Esophagus (tissue), 2 donors: ENCODE results near the gene BRSK1. TPM values are rescaled to one million over a fixed set of nuclear protein-coding genes. Genes with fewer than 3 reads are reported as not detected.
A peak's percentile ranks its signal among the peaks of the same experiment; 100 is the strongest.

ENCODE experiments used
- H3K27ac ChIP-seq, 2 donors: one replicate each; pipeline ENCODE4 v1.5.1; 2013; ENCODE audit warnings: low read depth in 2 of 2, mild to moderate bottlenecking in 2 of 2, inconsistent platforms in 1 of 2, low read length in 1 of 2, moderate library complexity in 1 of 2
- H3K27me3 ChIP-seq, 2 donors: one replicate each; pipeline ENCODE4 v1.6.1; 2013; ENCODE audit warnings: low read length in 2 of 2, control low read depth in 1 of 2, mild to moderate bottlenecking in 1 of 2; ENCODE audit not compliant: insufficient read depth in 2 of 2, control insufficient read depth in 1 of 2
- H3K36me3 ChIP-seq, 2 donors: one replicate each; pipeline ENCODE4 v1.6.1; 2013; ENCODE audit warnings: low read length in 1 of 2; ENCODE audit not compliant: control insufficient read depth in 2 of 2, insufficient read depth in 2 of 2
- H3K4me1 ChIP-seq, 2 donors: one replicate each; pipeline ENCODE4 v1.6.1; 2013; ENCODE audit warnings: low read length in 1 of 2; ENCODE audit not compliant: control insufficient read depth in 2 of 2, insufficient read depth in 2 of 2
- H3K4me3 ChIP-seq, 2 donors: one replicate each; pipeline ENCODE4 v1.5.1; 2013; ENCODE audit warnings: low read length in 2 of 2, mild to moderate bottlenecking in 2 of 2, low read depth in 1 of 2, moderate library complexity in 1 of 2
- H3K9me3 ChIP-seq, 2 donors: one replicate each; pipeline ENCODE4 v1.6.1; 2013; ENCODE audit warnings: mild to moderate bottlenecking in 2 of 2, low read depth in 1 of 2, low read length in 1 of 2, moderate library complexity in 1 of 2; ENCODE audit not compliant: control insufficient read depth in 2 of 2, insufficient read depth in 1 of 2
- WGBS, 2 donors: extraction: QIAGEN DNeasy Blood & Tissue Kit; methylation state at CpG; one replicate each; pipeline ENCODE4 v1.1.7; 2013; 5-methylcytosine and 5-hydroxymethylcytosine counted together
- polyA plus RNA-seq, 2 donors: library from polyadenylated mRNA; stranded (reverse); fragments of 200-250 nt; gene quantifications; one replicate each; pipeline ENCODE4 v1.2.3, GENCODE V29; 2013
- donor health status: healthy with polysubstance abuse.
- donor health status: Bipolar disorder and iron deficiency.

Gene BRSK1
- polyA plus RNA-seq, 2 donors, result 0.96 to 1.0 TPM

DNA sequence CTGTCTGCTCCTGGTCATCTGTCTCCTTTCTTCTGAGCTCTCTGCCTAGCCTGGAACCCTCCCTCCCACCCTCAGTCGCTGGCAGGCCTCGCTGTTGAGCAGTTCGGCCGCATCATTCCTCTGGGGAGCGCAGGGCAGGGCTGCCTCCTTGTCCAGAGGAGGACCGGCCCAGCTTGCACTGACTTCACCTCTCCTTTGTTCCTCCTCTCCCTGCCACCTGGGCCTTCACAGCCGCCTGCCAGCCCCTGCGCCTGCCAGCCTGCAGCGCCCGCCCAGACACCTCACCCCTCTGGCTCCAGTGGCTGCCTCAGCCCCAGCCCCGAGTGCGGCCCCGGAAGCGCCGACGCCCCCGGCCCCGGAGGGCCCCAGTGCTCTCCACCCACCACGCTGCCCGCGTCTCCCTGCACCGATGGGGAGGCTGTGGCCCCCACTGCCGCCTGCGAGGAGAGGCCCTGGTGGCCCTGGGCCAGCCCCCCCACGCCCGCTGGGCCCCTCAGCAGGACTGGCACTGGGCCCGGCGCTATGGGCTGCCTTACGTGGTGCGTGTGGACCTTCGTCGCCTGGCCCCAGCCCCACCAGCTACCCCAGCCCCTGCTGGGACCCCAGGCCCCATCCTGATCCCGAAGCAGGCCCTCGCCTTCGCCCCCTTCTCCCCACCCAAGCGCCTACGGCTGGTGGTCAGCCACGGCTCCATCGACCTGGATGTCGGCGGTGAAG, 63.1 kb downstream of the BRSK1 start:
- H3K9me3 ChIP-seq, result no peaks in the 10 kb centered on the region
- H3K4me3 ChIP-seq, result no peak overlapping the region
- peaks cover 0 to 3% of the 10 kb centered on the region in 2 donors for H3K27me3 ChIP-seq
- peaks cover 0 to 11% of the 10 kb centered on the region in 2 donors for H3K36me3 ChIP-seq
- 81 to 85% methylated on average over 40 to 41 of the region's 41 CpGs for WGBS, 2 donors
- no peak overlapping the region for H3K27ac ChIP-seq
- peaks cover 2 to 7% of the 10 kb centered on the region in 2 donors for H3K4me1 ChIP-seq

DNA sequence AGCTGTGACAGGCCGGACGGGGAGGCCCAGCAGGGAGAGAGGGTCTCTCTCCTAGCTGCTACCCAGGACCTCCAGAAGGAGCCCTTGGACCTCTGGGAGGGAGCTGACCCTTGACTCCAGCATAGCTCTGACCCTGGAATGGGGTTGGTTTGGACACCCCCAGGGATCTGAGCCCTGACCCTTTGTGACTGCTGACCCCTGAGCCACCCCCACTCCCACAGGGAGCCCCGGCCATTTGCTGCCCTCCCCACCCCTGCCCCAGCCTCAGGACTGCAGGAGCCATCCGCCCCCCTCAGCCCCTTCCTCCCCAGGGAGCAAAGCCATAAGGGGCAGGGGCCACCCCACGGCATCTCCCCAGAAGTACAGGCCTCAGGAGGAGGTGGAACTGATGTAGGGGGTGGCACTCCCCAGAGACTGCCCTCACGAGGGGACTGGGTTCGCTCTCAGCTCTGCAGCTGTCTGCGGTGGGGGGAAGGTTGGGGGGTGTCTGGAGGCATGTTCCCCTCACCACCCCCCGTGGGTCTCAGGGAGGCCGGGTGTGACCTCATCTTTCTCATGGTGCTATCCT, 63.7 kb downstream of the BRSK1 start:
- WGBS, 2 donors, result 79 to 85% methylated on average over 10 of the region's 10 CpGs
- Histone ChIP-seq H3K4me3 (no peak overlapping the region), H3K9me3 (no peaks in the 10 kb centered on the region), H3K4me1 (peaks cover 2 to 7% of the 10 kb centered on the region in 2 donors), H3K36me3 (peaks cover 0 to 10% of the 10 kb centered on the region in 2 donors), H3K27ac (no peak overlapping the region), H3K27me3 (peaks cover 0 to 6% of the 10 kb centered on the region in 2 donors)

DNA sequence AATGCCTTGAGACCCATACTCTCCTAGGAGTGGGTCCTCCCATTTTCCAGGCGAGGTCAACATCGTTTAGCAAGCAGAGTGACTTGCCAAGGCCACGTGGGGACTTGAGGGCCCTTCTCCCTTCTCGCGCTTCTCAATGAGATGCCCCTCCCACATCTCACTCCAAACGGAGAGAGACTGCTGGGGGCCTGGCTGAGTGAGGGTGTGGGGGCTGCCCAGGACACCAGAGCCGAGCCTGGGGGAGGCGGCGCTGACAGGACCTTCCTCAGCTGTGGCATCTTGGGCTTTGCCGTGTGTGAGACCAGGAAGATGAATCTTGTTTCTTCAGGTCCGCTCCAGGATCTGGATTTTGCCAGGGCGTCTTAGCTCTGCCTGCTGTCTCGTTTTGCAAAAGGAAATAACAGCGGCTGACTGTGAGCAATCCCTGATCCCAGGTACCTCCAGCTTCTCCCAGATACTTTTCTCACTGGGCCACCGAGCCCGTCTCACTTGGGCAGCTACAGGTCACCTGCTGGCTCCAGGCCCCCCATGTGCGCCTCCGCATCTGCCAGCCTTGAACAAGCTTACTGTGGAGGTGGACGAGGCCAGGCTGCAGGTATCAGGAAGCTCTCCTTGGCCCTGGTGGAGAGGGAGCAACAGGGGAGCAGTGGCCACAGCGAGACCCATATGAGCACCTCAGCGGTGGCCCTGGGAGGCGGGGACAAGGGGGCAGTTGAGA, 64.7 kb downstream of the BRSK1 start:
- H3K27ac ChIP-seq, result no peak overlapping the region
- no peak overlapping the region for H3K4me3 ChIP-seq
- peaks cover 0 to 12% of the 10 kb centered on the region in 2 donors for H3K27me3 ChIP-seq
- peaks cover 2 to 15% of the 10 kb centered on the region in 2 donors for H3K4me1 ChIP-seq
- 75 to 76% methylated on average over 22 of the region's 22 CpGs for WGBS, 2 donors
- peaks cover 0 to 6% of the 10 kb centered on the region in 2 donors for H3K36me3 ChIP-seq
- H3K9me3 ChIP-seq, result peaks cover 0 to 2% of the 10 kb centered on the region in 2 donors

DNA sequence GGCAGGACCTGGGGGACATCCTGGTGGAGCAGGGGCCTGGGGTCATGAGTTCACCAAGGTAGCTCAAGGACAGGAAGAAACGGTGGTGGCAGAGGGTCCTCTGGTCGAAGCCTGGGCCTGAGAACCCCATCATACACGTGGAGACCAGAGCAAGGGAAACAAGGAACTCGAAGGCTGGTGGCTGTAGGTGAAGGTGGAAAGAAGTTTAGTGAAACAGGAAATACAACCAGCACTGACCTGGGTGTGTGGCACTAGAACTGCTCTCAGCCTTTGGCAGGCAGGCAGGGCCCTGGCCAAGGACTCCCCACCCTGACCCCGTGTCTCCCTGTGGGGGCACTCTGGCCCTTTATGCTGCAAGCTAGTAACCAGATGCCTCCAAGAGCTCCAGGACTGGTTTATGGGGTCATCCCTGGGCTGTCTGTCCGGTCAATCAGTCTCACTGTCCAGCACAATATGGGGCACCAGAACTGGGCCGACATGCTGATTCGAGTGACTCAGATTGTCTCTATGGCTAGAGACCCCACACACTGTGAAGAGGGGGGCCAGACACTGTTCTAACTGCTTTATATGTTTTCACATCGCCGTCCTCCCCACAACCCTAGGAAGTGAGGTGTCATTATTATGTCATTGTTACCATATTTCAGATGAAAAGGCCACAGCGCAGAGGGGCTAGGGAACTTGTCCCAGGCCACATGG, 67.0 kb downstream of the BRSK1 start:
- peaks cover 0 to 13% of the 10 kb centered on the region in 2 donors for H3K27me3 ChIP-seq
- H3K27ac ChIP-seq, result no peak overlapping the region
- WGBS, 2 donors, result 64 to 73% methylated on average over 11 of the region's 11 CpGs

DNA sequence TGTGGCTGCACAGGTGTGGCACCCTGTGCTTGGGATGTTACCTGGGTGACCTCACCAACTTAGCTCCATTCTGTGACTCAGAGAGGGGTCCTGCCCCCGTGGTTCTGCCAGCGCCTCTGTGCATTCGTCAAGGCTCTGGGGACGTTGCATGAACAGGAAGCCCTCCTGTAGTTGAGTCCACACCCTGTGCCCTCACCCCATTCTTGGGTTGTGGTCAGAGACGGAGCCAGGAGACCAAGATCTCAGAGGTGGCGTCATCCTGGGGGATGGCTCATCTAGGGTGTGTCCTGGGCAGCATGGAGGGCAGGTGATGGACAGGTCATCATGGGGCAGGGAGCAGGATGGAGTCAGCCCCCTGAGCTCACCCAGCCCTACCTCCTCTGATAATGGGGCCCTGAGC, 68.2 kb downstream of the BRSK1 start:
- Histone ChIP-seq H3K4me3 (no peak overlapping the region), H3K9me3 (peaks cover 0 to 5% of the 10 kb centered on the region in 2 donors), H3K27ac (no peak overlapping the region), H3K4me1 (peaks cover 3 to 11% of the 10 kb centered on the region in 2 donors), H3K36me3 (no peaks in the 10 kb centered on the region), H3K27me3 (peaks cover 0 to 13% of the 10 kb centered on the region in 2 donors)
- WGBS, 2 donors, result 61 to 65% methylated on average over 6 of the region's 6 CpGs

More for the DNA sequence above, 67.0 kb downstream of the BRSK1 start:
- Histone ChIP-seq H3K36me3 (peaks cover 0 to 3% of the 10 kb centered on the region in 2 donors), H3K4me1 (peaks cover 3 to 11% of the 10 kb centered on the region in 2 donors), H3K9me3 (peaks cover 0 to 5% of the 10 kb centered on the region in 2 donors), H3K4me3 (no peak overlapping the region)

DNA sequence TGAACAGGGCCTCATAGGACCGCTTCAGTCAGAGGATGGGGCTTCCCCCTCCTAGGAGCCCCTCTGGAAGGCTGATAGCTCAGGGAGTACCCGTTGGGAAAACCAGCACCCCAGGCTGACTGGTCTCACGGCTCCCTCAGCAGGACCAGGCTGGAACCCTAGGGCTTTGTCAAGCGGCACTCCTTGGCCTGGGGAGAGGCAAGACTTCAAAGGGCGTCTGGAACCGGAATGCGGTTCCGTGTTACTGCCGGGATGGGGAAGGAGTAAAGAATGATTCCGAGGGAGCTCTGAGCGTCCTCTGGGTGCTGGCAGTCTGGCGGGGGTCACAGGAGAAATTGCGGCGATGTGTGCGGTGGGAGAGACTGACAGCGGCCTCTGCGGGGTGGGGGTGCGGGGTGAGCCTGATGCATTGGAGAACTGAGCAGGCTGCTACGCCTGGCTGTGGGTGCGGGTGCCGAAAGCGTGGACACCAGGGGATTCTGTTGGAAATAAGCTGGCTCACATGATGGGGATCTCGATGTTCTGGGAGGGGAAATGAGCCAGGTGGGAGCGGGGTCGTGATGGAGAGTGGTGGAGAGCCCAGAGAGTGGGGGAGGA, 68.8 kb downstream of the BRSK1 start:
- peaks cover 3 to 11% of the 10 kb centered on the region in 2 donors for H3K4me1 ChIP-seq
- H3K27me3 ChIP-seq, result peaks cover 0 to 13% of the 10 kb centered on the region in 2 donors
- H3K9me3 ChIP-seq, result peaks cover 0 to 5% of the 10 kb centered on the region in 2 donors
- H3K4me3 ChIP-seq, result no peak overlapping the region
- WGBS, 2 donors, result 52 to 56% methylated on average over 25 of the region's 25 CpGs
- H3K36me3 ChIP-seq, result no peaks in the 10 kb centered on the region
- H3K27ac ChIP-seq, result no peak overlapping the region

DNA sequence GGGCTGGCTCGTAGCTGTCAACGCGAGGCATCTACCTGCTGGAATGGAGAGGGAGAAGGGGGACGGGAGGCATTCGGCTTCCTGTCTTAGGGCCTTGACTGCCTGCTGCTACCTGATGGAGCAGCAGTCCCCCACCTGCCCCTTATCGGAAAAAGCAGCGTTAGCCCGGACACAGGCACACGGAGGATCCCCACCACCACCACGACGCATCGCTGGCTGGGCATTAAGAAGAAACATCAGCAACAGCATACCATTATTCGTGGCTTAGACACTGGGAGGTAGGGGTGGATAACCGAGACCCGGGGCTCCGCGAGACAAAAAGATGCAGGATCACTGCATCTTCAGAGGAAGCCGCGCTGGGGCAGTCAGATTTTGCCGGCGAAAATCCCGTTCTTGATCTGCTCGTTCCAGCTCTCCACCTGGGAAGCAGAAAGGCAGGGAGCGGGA, 69.6 kb downstream of the BRSK1 start:
- peaks cover 0 to 5% of the 10 kb centered on the region in 2 donors for H3K9me3 ChIP-seq
- no peaks in the 10 kb centered on the region for H3K36me3 ChIP-seq
- H3K4me3 ChIP-seq, result peak overlapping the region; percentile 35 to 46
- H3K4me1 ChIP-seq, result peaks cover 3 to 11% of the 10 kb centered on the region in 2 donors
- peaks cover 0 to 13% of the 10 kb centered on the region in 2 donors for H3K27me3 ChIP-seq
- no peak overlapping the region for H3K27ac ChIP-seq
- WGBS, 2 donors, result 4% methylated on average over 24 of the region's 24 CpGs

DNA sequence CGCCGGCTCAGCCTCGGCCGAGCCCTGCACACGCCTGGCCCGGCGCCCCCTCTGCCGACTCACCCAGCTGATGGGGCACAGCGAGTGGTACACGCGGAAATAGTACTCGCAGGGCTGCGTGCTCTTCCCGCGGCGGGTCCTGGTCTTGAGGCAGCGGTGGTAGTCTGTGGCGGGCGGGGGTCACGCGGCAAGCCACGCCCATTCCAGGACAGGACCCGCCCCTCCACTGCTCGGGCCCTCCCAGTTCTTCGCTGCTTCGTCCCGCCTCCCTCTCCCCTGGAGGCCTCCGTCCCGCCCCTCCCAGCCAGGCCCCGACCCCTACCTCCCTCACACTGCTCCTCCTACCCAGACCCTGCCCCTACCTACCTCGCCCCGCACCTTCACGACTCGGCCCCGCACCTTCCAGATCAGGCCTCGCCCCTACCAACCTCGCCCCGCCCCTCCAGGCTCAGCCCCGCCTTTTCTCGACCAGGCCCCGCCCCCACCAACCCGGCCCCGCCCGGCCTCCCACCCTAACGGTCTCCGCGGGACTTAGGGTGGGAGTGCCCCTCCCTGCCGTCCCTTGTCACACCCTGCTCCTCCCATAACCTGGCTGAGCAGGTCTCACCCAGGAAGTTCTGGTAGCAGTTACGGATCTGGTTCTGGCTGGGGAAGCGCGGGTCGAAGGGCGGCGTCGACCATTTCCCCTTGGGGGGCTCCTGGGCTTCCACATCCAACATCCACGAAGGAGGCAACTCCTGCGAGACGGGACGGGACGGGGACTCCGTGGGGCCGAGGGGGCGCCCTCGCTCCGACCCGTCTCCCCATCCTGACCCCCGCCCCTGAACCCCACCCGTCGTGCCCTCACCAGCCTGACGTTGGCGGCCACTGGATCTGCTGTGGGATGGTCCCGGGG, 70.3 kb downstream of the BRSK1 start:
- H3K4me1 ChIP-seq, result peaks cover 3 to 11% of the 10 kb centered on the region in 2 donors
- H3K36me3 ChIP-seq, result no peaks in the 10 kb centered on the region
- H3K27me3 ChIP-seq, result peaks cover 0 to 13% of the 10 kb centered on the region in 2 donors
- H3K27ac ChIP-seq, result no peak overlapping the region
- WGBS, 2 donors, result 1 to 2% methylated on average over 62 to 72 of the region's 72 CpGs
- peaks cover 0 to 5% of the 10 kb centered on the region in 2 donors for H3K9me3 ChIP-seq
- H3K4me3 ChIP-seq, result peak overlapping the region; percentile 35 to 46
